CMK (cell line): Measurements from ENCODE around the gene SLIT3.
"Not testable (repeated sequence)": the region's sequence is repeated elsewhere in the genome, so short reads cannot be mapped to it uniquely, and the experiment has no call there.

Experiments used
- DNase-seq: peaks from one replicate; pipeline ENCODE4 v3.0.0-alpha.2; 2010; ENCODE audit warnings: low read depth

SLIT3 gene

GRCh38 chr5:168765551-168766425 lies 535.2 kb downstream of the SLIT3 start:
- DNase-seq, result no peak

DNA sequence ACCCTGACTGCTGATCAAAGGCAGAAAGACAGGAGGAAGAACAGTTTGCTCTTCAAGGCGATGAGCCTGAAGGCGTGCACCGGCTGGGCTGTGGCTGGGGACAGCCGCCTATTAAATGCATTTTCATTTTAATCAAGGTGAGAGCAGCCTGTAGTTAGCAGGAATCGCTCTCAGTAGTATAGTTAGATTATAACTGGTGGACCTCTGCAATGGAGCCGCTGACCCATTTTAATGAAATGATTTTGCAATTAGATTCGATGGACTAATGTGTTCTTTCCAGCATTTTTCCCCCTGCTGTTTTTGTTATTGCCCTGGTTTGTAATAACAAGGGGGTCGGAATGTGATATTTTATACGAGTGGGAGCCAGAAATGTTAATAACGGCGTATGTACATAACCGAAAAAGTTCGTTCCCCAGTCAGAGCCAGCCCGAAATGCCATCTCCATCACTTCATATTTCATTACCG lies 535.8 kb downstream of the SLIT3 start:
- DNase-seq, result no peak

DNA sequence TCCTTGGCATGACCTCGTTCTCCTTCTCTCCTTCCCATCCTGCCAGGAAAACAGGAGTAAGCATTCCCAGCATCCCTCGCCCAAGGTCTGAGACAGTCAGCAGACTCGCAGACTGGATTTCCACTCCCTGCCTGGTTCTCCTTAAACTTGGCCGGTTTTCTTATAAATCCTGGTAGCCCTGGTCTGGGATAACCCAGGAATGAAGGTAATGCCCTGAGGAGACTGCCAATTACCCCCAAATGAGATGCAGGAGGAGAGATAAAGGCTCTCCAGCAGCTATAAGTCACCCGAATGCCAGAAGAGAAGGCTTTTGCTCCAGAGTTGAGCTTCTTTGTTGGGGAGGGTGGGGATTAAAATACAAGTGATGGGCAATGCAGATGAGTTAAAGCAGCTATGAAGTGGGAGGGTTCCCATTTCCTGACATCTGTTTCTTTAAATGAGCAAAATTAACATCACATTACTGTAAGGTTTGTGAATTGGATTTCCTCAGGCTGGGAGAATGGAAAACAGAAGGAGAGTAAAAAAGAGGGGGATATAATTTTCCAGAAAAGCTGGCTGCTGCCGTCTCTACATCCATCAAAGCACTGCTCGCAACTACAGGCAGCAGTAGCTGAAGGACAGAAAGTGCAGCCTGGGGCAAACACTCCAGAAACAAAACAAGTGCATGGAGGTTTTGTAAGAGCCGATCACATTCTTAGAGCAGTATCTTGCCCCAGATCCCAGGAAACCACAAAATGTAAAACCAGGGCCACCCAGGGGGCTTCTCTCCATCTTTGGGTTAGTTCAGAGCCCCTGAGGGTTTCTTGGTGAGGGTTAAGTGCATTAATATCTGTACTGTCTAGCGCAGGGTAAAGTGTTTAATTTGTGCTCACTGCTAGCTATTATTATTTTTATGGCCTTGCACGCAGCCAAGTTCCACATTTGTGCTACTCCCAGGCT lies 544.2 kb downstream of the SLIT3 start:
- no peak for DNase-seq

GRCh38 chr5:168755548-168756093 lies 545.3 kb downstream of the SLIT3 start:
- DNase-seq, result no peak

DNA sequence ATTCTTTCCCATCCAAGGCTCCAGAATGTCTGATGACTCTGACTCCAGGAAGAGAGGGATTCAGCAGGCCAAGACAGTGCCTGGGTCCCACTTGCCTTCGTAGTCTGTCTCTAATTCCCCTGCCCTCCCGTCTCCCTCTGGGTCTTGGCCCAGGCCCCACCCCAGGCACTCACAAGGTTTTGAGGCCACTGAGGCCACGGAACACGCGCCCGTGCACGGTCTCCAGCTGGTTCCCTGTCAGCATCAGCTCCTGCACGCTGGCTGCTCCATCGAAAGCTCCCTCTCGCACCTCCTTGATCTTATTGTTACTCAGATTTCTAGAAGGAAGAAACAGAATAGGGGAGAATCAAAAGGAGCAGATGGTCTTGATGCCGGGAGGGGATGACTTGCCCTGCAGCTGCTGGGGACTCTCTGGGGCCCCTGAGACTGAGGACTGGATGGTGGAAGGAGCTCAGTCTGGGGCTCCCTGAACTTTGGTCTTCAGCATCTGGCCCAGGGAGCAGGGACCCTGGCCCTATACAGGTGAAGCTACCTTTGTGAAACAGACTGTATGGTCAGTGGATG lies 547.2 kb downstream of the SLIT3 start:
- DNase-seq, result no peak

GRCh38 chr5:168752416-168753190 lies 548.3 kb downstream of the SLIT3 start:
- no peak for DNase-seq

DNA sequence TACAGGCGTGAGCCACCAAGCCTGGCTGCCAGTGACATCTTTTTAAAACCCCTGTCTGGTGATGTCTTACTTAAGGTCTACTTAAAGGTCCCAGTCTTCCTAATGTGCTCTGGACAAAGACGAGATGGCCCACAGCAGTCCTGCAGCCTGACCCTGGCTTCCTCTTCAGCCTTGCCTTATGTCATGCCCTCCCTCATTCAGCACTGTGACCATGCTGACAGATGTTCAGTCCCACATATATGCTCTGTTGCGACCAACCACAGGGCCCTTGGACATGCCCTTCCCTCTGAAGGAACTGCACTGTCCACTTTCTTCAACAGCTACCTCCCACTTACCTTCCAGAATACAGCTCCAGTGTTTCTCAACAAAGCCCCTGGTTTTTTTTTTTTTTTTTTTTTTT lies 548.9 kb downstream of the SLIT3 start:
- no peak for DNase-seq

GRCh38 chr5:168750926-168751325 lies 550.0 kb downstream of the SLIT3 start:
- DNase-seq, result no peak

DNA sequence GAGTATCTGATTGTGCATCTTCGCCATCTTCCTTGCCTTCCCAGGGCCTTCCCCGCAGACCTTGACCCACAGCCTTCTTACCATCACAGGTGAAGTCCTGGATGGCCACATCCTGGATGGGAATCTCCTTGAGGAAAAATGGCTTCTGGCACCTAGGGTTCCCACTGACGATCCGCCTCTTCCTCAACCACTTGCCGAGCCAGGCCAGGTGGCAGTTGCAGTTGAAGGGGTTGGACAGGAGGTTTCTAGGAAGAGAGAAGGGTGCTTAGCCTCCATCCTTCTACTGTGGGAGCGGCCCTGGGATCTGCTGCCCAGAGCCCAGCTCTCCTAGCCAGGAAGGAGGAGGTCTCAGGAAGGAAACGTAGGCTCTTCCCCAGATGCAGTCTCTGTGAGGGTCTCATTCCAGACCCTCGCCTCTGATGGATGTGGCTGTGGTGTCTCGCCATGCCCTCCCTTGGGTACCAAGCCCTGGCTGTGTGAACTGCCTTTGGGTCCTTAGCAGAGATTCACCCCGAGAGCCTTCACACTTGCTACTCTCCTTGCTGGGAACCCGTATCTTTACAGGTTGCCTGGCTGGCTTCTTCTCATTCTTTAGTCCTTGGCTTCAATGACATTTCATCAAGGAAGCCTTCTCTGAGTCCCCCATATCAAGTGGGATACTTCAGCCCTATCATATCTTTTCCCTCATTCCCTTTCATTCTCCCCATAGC lies 551.4 kb downstream of the SLIT3 start:
- DNase-seq, result no peak

- DNase-seq, result peak; percentile 43
Measured at GRCh38 chr5:168747987-168748777, 552.8 kb downstream of the SLIT3 start.

GRCh38 chr5:168746893-168747640 lies 553.9 kb downstream of the SLIT3 start:
- DNase-seq, result no peak

GRCh38 chr5:168746126-168746892 lies 554.6 kb downstream of the SLIT3 start:
- not testable (repeated sequence) for DNase-seq

DNA sequence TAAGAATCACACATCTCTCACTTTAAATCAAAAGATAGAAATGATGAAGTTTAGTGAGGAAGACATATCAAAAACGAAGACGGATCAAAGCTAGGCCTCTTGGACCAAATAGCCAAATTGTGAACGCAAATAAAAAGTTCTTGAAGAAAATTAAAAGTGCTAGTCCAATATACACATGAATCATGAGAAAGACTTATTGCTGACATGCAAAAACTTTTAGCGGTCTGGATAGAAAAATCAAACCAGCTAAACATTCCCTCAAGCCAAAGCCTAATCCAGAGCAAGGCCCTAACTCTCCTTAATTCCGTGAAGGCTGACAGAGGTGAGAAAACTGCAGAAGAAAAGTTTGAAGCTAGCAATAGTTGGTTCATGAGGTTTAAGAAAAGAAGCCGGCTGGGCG lies 557.3 kb downstream of the SLIT3 start:
- DNase-seq, result no peak

- not testable (repeated sequence) for DNase-seq
Measured at GRCh38 chr5:168742311-168742710, 558.6 kb downstream of the SLIT3 start.

GRCh38 chr5:168740811-168741213 lies 560.1 kb downstream of the SLIT3 start:
- DNase-seq, result no peak

GRCh38 chr5:168740092-168740800 lies 560.7 kb downstream of the SLIT3 start:
- no peak for DNase-seq

- DNase-seq, result no peak
Measured at GRCh38 chr5:168737066-168737465, 563.9 kb downstream of the SLIT3 start.
